ENCODE data around the gene FMN1. TPM values are rescaled to one million over a fixed set of nuclear protein-coding genes. Genes with fewer than 3 reads are reported as not detected.

The FMN1 gene
- total RNA-seq, 1 experiment from 2014 or later = 1.2 TPM

DNA sequence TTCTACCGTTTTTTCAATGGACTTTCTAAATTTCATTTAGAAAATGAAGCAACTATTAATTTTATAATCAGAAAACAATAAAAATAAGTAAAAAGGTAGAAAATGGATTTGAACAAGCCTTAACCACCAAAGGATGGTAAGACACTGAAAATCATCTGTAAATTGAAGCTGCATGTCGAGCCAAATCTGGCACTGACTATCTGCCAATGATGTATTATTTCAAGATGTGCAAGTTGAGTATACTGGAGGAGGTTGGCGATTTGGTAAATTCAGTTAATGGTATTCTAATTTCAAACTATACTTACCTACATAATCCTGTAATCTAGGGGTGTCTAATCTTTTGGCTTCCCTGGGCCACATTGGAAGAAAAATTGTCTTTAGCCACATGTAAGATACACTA lies 93.5 kb downstream of the FMN1 start:
- H3K27me3 Mint-ChIP-seq (ENCODE audit: insufficient read depth, unreplicated experiment) = no peaks in the 10 kb centered on the region
- H3K4me3 Mint-ChIP-seq (ENCODE audit: unreplicated experiment) = no peak overlapping the region
- no peak overlapping the region for H3K27ac Mint-ChIP-seq (ENCODE audit: low read depth, unreplicated experiment)
- ChIA-PET POLR2A (interaction anchor here (0.6 to 2.2 kb wide), 3 partner anchors 12 to 230 kb away, joined by 3 to 4 read pairs (median 3); no protein-coding TSS in a partner anchor), CTCF (interaction anchor here (1.1 to 4.8 kb wide), 2 partner anchors 14 to 31 kb away, joined by 3 to 29 read pairs; no protein-coding TSS in a partner anchor)
- no peaks in the 10 kb centered on the region for H3K9me3 Mint-ChIP-seq (ENCODE audit: unreplicated experiment)
- intact Hi-C loops (cut with micrococcal nuclease) = no loop called here
- TF ChIP-seq, protein P1, sequence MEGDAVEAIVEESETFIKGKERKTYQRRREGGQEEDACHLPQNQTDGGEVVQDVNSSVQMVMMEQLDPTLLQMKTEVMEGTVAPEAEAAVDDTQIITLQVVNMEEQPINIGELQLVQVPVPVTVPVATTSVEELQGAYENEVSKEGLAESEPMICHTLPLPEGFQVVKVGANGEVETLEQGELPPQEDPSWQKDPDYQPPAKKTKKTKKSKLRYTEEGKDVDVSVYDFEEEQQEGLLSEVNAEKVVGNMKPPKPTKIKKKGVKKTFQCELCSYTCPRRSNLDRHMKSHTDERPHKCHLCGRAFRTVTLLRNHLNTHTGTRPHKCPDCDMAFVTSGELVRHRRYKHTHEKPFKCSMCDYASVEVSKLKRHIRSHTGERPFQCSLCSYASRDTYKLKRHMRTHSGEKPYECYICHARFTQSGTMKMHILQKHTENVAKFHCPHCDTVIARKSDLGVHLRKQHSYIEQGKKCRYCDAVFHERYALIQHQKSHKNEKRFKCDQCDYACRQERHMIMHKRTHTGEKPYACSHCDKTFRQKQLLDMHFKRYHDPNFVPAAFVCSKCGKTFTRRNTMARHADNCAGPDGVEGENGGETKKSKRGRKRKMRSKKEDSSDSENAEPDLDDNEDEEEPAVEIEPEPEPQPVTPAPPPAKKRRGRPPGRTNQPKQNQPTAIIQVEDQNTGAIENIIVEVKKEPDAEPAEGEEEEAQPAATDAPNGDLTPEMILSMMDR (IDR thresholded peaks at IDR 0.05; ENCODE audit: unreplicated experiment) = no peak
- no TSS peak for BruUV-seq (replicated peaks)
- peaks cover 4% of the 10 kb centered on the region for H3K4me1 Mint-ChIP-seq (ENCODE audit: insufficient read depth, unreplicated experiment)
- H3K36me3 Mint-ChIP-seq (ENCODE audit: insufficient read depth, unreplicated experiment) = no peaks in the 10 kb centered on the region
- DNase-seq (ENCODE audit: unreplicated experiment) = no peak

DNA sequence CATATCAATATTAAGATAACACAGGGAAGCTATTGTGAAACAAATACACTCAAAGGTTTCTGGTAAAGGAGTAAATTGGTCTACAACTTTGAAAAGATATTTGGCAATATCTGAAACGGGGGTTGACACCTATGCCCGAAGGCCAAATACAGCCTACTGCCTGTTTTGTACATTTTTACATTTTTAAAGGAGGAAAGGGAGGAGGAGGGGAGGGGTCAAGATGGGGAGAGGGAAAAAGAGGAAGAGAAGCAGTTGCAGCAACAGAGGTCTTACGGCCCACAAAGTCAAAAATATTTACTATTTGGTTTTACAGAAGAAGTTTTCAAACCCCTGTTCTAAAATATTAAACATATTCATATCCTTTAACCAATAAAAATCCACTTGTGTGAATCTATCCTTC lies 94.2 kb downstream of the FMN1 start:
- Mint-ChIP-seq H3K27ac (ENCODE audit: low read depth, unreplicated experiment) (no peak overlapping the region), H3K4me1 (ENCODE audit: insufficient read depth, unreplicated experiment) (peaks cover 4% of the 10 kb centered on the region), H3K36me3 (ENCODE audit: insufficient read depth, unreplicated experiment) (no peaks in the 10 kb centered on the region), H3K27me3 (ENCODE audit: insufficient read depth, unreplicated experiment) (no peaks in the 10 kb centered on the region), H3K9me3 (ENCODE audit: unreplicated experiment) (no peaks in the 10 kb centered on the region), H3K4me3 (ENCODE audit: unreplicated experiment) (no peak overlapping the region)
- ChIA-PET POLR2A (interaction anchor here (0.6 to 1.1 kb wide), 2 partner anchors 11 to 231 kb away, joined by 3 read pairs; no protein-coding TSS in a partner anchor), CTCF (interaction anchor here (0.6 to 4.8 kb wide), 6 partner anchors 11 to 1711 kb away, joined by 3 to 29 read pairs (median 6); no protein-coding TSS in a partner anchor)
- DNase-seq (ENCODE audit: unreplicated experiment) = no peak
- intact Hi-C loops (cut with micrococcal nuclease) = no loop called here
- no TSS peak for BruUV-seq (replicated peaks)
- TF ChIP-seq, protein P1 (IDR thresholded peaks at IDR 0.05; ENCODE audit: unreplicated experiment) = no peak

DNA sequence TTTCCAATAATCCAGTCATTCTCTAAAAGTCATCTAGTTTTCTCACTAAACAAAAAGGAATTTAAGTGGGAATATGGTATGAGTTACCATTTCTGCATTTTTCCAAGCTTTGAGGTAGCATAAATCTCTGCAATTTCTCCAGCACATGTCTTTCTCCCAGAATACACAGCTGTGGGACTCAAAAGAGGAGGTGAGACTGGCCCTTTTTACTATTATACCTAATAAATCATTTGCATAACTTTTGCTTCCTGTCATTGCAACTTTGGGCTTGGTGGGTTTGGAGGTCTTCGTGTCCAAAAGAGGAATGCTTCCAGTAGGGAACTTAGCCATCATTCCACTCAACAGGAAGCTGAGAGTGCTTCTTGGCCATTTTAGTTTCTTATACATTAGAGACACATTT lies 94.8 kb downstream of the FMN1 start:
- ChIA-PET CTCF (interaction anchor here (0.7 to 4.8 kb wide), 6 partner anchors 10 to 1711 kb away, joined by 3 to 29 read pairs (median 6); no protein-coding TSS in a partner anchor), POLR2A (no interaction called here)
- no peak overlapping the region for H3K4me3 Mint-ChIP-seq (ENCODE audit: unreplicated experiment)
- no peaks in the 10 kb centered on the region for H3K9me3 Mint-ChIP-seq (ENCODE audit: unreplicated experiment)
- H3K36me3 Mint-ChIP-seq (ENCODE audit: insufficient read depth, unreplicated experiment) = no peaks in the 10 kb centered on the region
- H3K27me3 Mint-ChIP-seq (ENCODE audit: insufficient read depth, unreplicated experiment) = no peaks in the 10 kb centered on the region
- no peak overlapping the region for H3K27ac Mint-ChIP-seq (ENCODE audit: low read depth, unreplicated experiment)
- TF ChIP-seq, protein P1 (IDR thresholded peaks at IDR 0.05; ENCODE audit: unreplicated experiment) = no peak
- no peak for DNase-seq (ENCODE audit: unreplicated experiment)
- BruUV-seq (replicated peaks) = no TSS peak
- intact Hi-C loops (cut with micrococcal nuclease) = no loop called here
- peaks cover 4% of the 10 kb centered on the region for H3K4me1 Mint-ChIP-seq (ENCODE audit: insufficient read depth, unreplicated experiment)

DNA sequence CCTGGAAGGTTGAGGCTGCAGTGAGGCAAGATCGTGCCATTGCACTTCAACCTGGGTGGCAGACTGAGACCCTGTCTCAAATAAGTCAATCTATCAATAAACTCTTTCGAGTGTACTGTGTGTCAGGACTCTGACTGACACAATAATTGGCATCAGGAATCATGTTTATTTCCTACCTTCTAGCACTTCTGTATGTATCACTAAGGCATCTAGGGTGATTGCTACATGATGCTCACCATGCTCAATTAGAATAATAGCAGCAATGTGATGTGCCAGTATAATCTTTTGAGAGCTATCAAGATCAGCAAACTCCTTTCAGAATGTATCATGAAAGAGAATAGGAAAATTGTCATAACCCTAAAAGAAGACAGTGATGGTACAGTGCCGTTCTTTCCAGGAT lies 95.3 kb downstream of the FMN1 start:
- no peaks in the 10 kb centered on the region for H3K27me3 Mint-ChIP-seq (ENCODE audit: insufficient read depth, unreplicated experiment)
- intact Hi-C loops (cut with micrococcal nuclease) = no loop called here
- BruUV-seq (replicated peaks) = no TSS peak
- H3K4me3 Mint-ChIP-seq (ENCODE audit: unreplicated experiment) = no peak overlapping the region
- H3K36me3 Mint-ChIP-seq (ENCODE audit: insufficient read depth, unreplicated experiment) = no peaks in the 10 kb centered on the region
- no peak for DNase-seq (ENCODE audit: unreplicated experiment)
- no peaks in the 10 kb centered on the region for H3K9me3 Mint-ChIP-seq (ENCODE audit: unreplicated experiment)
- no peak overlapping the region for H3K27ac Mint-ChIP-seq (ENCODE audit: low read depth, unreplicated experiment)
- peaks cover under 1% of the 10 kb centered on the region for H3K4me1 Mint-ChIP-seq (ENCODE audit: insufficient read depth, unreplicated experiment)
- TF ChIP-seq, protein P1 (IDR thresholded peaks at IDR 0.05; ENCODE audit: unreplicated experiment) = no peak
- ChIA-PET POLR2A (interaction anchor here (1.2 kb wide), 1 partner anchor 47 kb away, joined by 3 read pairs; no protein-coding TSS in a partner anchor), CTCF (interaction anchor here (0.9 to 4.8 kb wide), 4 partner anchors 10 to 77 kb away, joined by 3 to 29 read pairs (median 6); no protein-coding TSS in a partner anchor)

All from MCF 10A (cell line).